C4-2B (cell line): Measurements from ENCODE around the gene ERFE.

Source experiments
- H3K27ac ChIP-seq: fragments of 450-650 bp; 2 replicates; pipeline ENCODE4 v1.5.1; 2017
- ZFX ChIP-seq: fragments of 450-650 bp; IDR thresholded peaks from 2 replicates; pipeline ENCODE4 v1.6.1; 2017
- TF ChIP-seq, protein P1 (sequence below): fragments of 450-650 bp; conservative IDR thresholded peaks from 2 replicates; pipeline ENCODE4 v1.5.1; 2017; ENCODE audit warnings: mild to moderate bottlenecking

The ERFE gene

DNA sequence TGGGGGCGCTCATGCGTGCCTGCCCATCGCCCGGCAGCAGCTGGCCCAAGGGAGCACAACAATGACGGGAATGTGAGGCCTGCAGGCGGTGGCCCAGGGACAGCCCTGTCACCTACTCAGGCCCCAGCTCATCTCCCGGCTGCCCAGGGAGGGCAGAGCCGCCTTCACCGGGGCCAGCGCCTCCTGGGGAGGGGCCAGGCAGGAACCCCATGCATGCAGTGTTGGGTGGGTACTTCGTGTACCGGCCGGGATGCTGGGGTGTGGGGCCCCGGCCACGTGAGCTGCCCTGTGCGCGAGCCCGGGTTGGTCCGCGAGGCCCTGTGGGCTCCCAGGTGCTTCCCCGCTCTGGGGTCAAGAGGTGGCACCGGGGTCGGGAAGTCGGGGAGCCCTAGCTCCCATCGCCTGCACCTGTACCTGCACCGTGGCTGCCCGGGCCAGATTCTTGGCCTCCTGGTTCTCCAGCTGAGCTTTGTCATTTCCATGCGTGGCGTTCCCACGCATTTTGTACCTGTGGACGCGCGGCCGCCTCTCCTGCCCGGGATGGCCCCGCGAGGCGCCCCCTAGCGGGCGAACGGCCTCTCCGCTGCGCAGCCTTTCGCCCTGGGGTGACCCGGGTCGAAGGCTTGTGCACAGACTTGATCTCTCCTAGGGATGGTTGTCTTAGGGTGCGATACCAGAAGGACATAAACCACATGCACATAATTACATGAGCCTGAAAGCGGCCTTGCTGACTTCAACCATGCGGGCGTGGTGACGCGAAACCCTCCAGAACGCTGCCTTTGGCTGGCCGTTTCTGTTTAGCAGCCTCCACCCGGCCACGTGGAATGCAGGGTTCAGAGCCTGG is 19.4 kb upstream of the ERFE start:
- H3K27ac ChIP-seq = no peak overlapping the region
- TF ChIP-seq ZFX = no peak
- TF ChIP-seq, protein P1, sequence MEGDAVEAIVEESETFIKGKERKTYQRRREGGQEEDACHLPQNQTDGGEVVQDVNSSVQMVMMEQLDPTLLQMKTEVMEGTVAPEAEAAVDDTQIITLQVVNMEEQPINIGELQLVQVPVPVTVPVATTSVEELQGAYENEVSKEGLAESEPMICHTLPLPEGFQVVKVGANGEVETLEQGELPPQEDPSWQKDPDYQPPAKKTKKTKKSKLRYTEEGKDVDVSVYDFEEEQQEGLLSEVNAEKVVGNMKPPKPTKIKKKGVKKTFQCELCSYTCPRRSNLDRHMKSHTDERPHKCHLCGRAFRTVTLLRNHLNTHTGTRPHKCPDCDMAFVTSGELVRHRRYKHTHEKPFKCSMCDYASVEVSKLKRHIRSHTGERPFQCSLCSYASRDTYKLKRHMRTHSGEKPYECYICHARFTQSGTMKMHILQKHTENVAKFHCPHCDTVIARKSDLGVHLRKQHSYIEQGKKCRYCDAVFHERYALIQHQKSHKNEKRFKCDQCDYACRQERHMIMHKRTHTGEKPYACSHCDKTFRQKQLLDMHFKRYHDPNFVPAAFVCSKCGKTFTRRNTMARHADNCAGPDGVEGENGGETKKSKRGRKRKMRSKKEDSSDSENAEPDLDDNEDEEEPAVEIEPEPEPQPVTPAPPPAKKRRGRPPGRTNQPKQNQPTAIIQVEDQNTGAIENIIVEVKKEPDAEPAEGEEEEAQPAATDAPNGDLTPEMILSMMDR = peak; percentile 72

DNA sequence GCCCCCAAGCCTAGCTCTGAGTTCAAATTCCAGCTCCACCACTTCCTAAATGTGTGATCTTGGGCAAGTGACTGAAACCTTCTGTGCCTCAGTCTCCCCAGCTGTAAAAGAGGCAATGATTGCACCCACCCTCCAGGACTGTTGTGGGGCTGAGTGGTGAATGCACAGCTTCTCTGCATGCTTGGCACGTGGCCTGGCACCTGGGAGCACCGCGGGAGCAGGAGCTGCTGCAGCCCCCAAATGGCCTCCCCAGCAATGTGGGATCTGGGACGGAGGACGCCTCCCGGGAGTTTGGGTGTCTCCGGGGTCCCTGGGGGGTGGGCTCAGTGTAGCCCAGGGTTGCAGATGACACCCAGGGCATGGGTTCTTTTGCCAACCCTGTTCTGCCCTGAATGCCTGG is 18.7 kb upstream of the ERFE start:
- TF ChIP-seq, protein P1 = no peak
- no peak for TF ChIP-seq ZFX
- no peak overlapping the region for H3K27ac ChIP-seq

DNA sequence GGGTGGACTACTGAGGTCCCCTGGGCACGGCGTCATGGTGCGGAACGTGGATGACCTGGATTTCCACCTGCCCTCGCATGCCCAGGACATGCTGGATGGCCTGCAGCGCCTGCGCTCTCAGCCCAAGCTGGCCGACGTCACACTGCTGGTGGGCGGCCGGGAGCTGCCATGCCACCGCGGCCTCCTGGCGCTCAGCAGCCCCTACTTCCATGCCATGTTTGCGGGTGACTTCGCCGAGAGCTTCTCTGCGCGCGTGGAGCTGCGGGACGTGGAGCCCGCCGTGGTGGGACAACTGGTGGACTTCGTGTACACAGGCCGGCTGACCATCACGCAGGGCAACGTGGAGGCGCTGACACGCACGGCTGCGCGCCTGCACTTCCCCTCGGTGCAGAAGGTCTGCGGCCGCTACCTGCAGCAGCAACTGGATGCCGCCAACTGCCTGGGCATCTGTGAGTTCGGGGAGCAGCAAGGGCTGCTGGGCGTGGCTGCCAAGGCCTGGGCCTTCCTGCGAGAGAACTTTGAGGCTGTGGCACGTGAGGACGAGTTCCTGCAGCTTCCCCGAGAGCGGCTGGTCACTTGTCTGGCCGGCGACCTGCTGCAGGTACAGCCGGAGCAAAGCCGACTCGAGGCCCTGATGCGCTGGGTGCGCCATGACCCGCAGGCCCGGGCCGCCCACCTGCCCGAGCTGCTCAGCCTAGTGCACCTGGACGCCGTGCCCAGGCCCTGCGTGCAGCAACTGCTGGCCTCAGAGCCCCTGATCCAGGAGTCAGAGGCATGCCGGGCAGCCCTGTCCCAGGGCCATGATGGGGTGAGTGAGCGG is 17.8 kb upstream of the ERFE start:
- H3K27ac ChIP-seq = peak overlapping the region; percentile 46
- TF ChIP-seq, protein P1 = no peak
- TF ChIP-seq ZFX = no peak

DNA sequence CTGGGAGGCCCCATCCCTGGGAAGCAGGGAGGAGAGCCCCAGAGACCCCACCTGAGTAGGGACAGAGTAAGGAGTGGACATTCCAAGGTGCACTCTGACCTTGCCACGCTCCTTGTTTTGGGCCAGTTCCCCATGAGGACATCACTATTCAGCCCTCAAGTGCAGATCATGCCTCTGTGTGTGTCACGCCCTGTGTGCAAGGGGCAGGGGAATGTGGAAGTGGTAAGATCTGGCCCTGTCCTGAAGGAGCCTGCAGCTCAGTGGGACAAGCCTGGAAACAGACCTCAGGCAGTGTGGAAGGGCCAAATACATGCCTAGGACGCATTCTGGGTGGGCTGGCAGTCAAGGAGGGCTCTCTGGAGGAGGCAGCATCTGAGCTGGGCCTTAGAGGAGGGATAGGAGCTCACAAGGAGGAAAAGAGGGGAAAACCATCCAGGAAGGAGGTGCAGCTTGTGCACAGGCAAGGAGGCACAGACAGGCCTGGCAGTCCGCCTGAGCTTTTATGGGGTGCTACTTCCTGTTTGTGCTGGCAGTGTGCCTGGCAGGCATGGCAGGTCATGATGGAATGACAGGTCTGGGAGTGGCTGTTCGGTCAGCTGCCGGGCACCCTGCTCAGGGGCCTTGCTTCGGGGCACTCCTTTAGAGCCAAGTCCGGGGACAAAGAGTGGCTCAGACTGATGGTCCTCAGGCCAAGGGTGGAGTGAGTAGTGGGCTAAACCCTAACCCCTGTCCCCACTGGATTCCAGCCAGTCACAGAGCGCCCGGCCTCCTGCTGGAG is 17.0 kb upstream of the ERFE start:
- peak overlapping the region; percentile 46 for H3K27ac ChIP-seq
- TF ChIP-seq, protein P1 = no peak

DNA sequence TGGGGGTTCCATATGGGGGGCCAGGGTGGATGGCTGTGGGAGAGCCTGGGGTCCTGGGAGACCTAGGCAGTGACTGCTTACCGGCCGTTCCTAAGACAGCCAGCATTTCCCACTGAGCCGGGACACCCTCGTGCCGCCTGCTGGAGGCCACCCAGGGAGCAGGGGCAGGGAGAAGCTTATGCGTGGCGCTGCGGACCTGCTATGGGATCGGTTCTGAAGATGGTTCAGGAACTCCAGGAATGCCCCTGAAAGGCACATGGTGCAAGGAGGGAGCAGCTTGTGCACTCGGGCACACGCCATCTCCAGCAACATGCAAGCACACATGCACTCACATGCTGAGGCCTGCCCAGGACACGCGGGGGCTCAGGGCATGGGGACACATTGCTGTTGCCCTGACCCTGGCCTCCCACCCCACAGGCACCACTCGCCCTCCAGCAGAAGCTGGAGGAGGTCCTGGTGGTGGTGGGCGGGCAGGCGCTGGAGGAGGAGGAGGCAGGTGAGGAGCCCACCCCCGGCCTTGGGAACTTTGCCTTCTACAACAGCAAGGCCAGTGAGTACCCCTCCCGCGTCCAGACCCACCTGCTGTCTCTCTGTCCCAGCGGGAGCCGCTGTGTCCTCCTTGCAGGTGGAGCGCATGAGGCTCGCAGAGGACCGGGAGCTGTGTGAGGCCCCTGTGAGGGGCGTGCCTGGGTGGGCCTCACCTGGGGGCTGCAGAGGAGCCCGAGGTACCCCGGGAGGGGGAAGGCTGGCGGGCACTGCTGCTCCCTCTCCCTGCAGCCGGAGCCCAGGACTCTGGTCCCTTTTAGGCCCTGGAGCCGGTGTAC is 16.2 kb upstream of the ERFE start:
- peak overlapping the region; percentile 46 for H3K27ac ChIP-seq
- no peak for TF ChIP-seq ZFX
- TF ChIP-seq, protein P1 = no peak

DNA sequence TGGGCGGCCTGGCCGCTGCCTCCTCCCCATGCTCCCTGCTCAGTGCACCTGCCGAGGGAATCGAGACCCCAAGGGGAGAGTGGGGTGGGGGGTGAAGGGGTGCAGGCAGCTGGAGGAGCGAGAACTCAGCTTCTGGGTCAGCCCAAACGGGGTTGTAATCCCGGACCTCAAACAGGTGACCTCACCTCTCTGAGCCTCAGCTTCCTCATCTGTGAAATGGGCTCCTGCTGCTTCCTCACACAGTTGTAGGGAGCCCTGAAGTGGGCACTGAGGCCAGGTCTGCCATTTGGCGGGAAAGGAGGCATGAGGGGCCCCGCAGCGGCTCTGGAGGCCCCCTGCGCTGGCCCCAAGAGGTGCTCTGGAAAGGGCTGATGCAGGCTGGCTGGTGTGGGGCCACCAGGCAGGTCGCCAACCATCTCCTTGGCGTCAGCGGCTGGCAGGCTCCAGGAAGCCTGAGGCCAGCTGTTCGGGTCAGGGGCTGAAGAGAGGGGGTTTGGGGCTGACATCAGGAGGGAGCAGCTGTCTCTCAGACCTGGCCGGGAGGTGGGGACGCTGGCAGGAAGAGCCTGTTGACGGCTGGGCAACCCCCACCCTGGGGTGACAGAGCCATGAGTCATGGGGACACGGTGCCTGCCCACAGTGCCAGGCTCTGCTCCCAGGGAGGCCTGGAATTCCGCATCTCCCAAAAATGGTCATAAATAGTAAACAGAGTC is 15.4 kb upstream of the ERFE start:
- H3K27ac ChIP-seq = no peak overlapping the region
- TF ChIP-seq, protein P1 = no peak
- TF ChIP-seq ZFX = no peak
